HEK293 (cell line): Measurements from ENCODE around the gene L3HYPDH.

ENCODE experiments used
- BCL11A ChIP-seq: fragments of 450-650 bp; formaldehyde crosslinking; IDR thresholded peaks from 2 replicates; pipeline ENCODE4 v1.5.1; 2016; ENCODE audit warnings: low read depth, missing biosample characterization, missing genetic modification characterization
- GLIS2 ChIP-seq: fragments of 450-650 bp; formaldehyde crosslinking; IDR thresholded peaks from 2 replicates; pipeline ENCODE4 v1.5.1; 2016; ENCODE audit warnings: missing biosample characterization, missing genetic modification characterization
- HOXA7 ChIP-seq: sonication (generic); formaldehyde crosslinking; IDR thresholded peaks from 2 replicates; pipeline ENCODE4 v1.8.1; 2022; ENCODE audit warnings: missing genetic modification reagents, borderline replicate concordance
- KLF1 ChIP-seq: fragments of 450-650 bp; formaldehyde crosslinking; IDR thresholded peaks from 2 replicates; pipeline ENCODE4 v1.5.1; 2016; ENCODE audit warnings: missing biosample characterization, missing genetic modification characterization
- KLF9 ChIP-seq: fragments of 450-650 bp; formaldehyde crosslinking; IDR thresholded peaks from 2 replicates; pipeline ENCODE4 v1.5.1; 2016; ENCODE audit warnings: missing biosample characterization, missing genetic modification characterization, low read depth
- SP7 ChIP-seq: fragments of 450-650 bp; formaldehyde crosslinking; IDR thresholded peaks from 2 replicates; pipeline ENCODE4 v1.5.1; 2016; ENCODE audit warnings: missing biosample characterization, missing genetic modification characterization
- ZBTB17 ChIP-seq: fragments of 450-650 bp; formaldehyde crosslinking; IDR thresholded peaks from 2 replicates; pipeline ENCODE4 v1.5.1; 2016; ENCODE audit warnings: missing biosample characterization, missing genetic modification characterization
- ZEB2 ChIP-seq: fragments of 450-650 bp; formaldehyde crosslinking; IDR thresholded peaks from 2 replicates; pipeline ENCODE4 v1.5.1; 2016; ENCODE audit warnings: missing biosample characterization, missing genetic modification characterization
- ZNF184 ChIP-seq: fragments of 450-650 bp; IDR thresholded peaks from 2 replicates; pipeline ENCODE4 v1.5.1; 2018; ENCODE audit warnings: missing biosample characterization, mild to moderate bottlenecking, missing genetic modification characterization
- ZNF311 ChIP-seq: fragments of 450-650 bp; formaldehyde crosslinking; IDR thresholded peaks from 2 replicates; pipeline ENCODE4 v1.5.1; 2017; ENCODE audit warnings: missing biosample characterization, missing genetic modification characterization, borderline replicate concordance
- ZNF426 ChIP-seq: fragments of 450-650 bp; formaldehyde crosslinking; IDR thresholded peaks from 2 replicates; pipeline ENCODE4 v1.5.1; 2017; ENCODE audit warnings: missing biosample characterization, missing genetic modification characterization, mild to moderate bottlenecking, inconsistent platforms, moderate library complexity
- ZNF529 ChIP-seq: fragments of 450-650 bp; formaldehyde crosslinking; IDR thresholded peaks from 2 replicates; pipeline ENCODE4 v1.5.1; 2017; ENCODE audit warnings: missing genetic modification characterization, missing biosample characterization; ENCODE audit not compliant: insufficient replicate concordance
- ZNF560 ChIP-seq: fragments of 450-650 bp; formaldehyde crosslinking; IDR thresholded peaks from 2 replicates; pipeline ENCODE4 v1.5.1; 2017; ENCODE audit warnings: missing biosample characterization, missing genetic modification characterization, borderline replicate concordance
- ZNF561 ChIP-seq: fragments of 450-650 bp; IDR thresholded peaks from 2 replicates; pipeline ENCODE4 v1.5.1; 2018; ENCODE audit warnings: missing biosample characterization, missing genetic modification characterization, borderline replicate concordance
- ZNF571 ChIP-seq: fragments of 450-650 bp; formaldehyde crosslinking; IDR thresholded peaks from 2 replicates; pipeline ENCODE4 v1.5.0; 2017; ENCODE audit warnings: missing biosample characterization, missing genetic modification characterization
- ZNF585B ChIP-seq: fragments of 450-650 bp; formaldehyde crosslinking; IDR thresholded peaks from 2 replicates; pipeline ENCODE4 v1.5.1; 2016; ENCODE audit warnings: missing biosample characterization, missing genetic modification characterization
- ZNF624 ChIP-seq: fragments of 450-650 bp; formaldehyde crosslinking; IDR thresholded peaks from 2 replicates; pipeline ENCODE4 v1.5.1; 2017; ENCODE audit warnings: missing biosample characterization, missing genetic modification characterization
- ZNF654 ChIP-seq: fragments of 450-650 bp; formaldehyde crosslinking; IDR thresholded peaks from 2 replicates; pipeline ENCODE4 v1.5.1; 2016; ENCODE audit warnings: low read depth, missing biosample characterization, missing genetic modification characterization
- ZNF777 ChIP-seq: fragments of 450-650 bp; formaldehyde crosslinking; IDR thresholded peaks from 2 replicates; pipeline ENCODE4 v1.5.1; 2017; ENCODE audit warnings: missing biosample characterization, missing genetic modification characterization, borderline replicate concordance
- ZNF785 ChIP-seq: fragments of 450-650 bp; formaldehyde crosslinking; IDR thresholded peaks from 2 replicates; pipeline ENCODE4 v1.5.1; 2016; ENCODE audit warnings: missing biosample characterization, missing genetic modification characterization
- ZNF791 ChIP-seq: fragments of 450-650 bp; formaldehyde crosslinking; IDR thresholded peaks from 2 replicates; pipeline ENCODE4 v1.5.1; 2016; ENCODE audit warnings: missing biosample characterization, missing genetic modification characterization
- ZNF843 ChIP-seq: fragments of 450-650 bp; formaldehyde crosslinking; IDR thresholded peaks from 2 replicates; pipeline ENCODE4 v1.5.1; 2016; ENCODE audit warnings: missing biosample characterization, missing genetic modification characterization
- TF ChIP-seq, protein P1 (sequence below): fragments of 450-650 bp; formaldehyde crosslinking; IDR thresholded peaks from 2 replicates; pipeline ENCODE4 v1.5.1; 2017; ENCODE audit warnings: missing biosample characterization, missing genetic modification characterization
- TF ChIP-seq, protein P2 (sequence below): fragments of 450-650 bp; formaldehyde crosslinking; IDR thresholded peaks from 2 replicates; pipeline ENCODE4 v1.5.1; 2016; ENCODE audit warnings: missing biosample characterization, missing genetic modification characterization
- TF ChIP-seq, protein P3 (sequence below): fragments of 450-650 bp; formaldehyde crosslinking; IDR thresholded peaks from 2 replicates; pipeline ENCODE4 v1.5.1; 2016; ENCODE audit warnings: missing biosample characterization, missing genetic modification characterization
- TF ChIP-seq, protein P4 (sequence below): fragments of 450-650 bp; formaldehyde crosslinking; IDR thresholded peaks from 2 replicates; pipeline ENCODE4 v1.5.1; 2016; ENCODE audit warnings: missing biosample characterization, missing genetic modification characterization
- TF ChIP-seq, protein P5 (sequence below): fragments of 450-650 bp; formaldehyde crosslinking; IDR thresholded peaks from 2 replicates; pipeline ENCODE4 v1.5.1; 2016; ENCODE audit warnings: missing biosample characterization, missing genetic modification characterization

The L3HYPDH gene

DNA sequence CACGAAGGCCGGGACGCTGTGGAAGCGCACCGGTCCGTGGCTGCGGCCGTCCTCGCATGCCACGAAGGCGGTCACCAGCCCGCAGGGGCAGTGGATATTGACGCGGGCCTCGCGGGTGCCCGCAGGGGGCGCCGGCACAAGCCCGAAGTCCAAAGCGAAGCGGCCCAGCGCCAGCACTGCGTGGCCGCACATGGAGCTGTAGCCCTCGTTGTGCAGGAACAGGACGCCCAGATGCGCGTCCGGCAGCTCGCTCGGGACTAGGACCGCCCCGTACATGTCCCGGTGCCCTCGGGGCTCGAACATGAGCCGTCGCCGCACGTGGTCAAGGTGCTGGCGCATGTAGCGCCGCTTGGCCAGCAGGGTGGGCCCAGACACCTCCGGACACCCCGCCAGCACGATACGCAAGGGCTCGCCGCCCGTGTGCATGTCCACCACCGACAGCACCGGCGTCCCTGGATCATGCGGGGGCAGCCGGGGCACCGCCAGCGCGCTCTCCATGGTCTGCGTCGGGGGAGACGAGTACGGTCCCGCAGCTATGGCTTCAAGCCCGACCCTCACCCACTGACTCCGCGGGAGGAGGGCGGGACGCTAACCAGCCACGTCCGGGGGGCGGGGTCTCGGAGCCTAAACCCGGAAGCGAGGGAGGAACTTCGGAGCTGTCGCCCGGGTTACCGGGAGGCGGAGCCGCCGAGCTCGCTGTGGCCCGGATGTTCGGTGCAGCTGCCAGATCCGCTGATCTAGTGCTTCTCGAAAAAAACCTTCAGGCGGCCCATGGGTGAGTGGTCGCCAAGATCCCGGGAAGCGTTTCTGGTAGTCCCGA, at the start of gene L3HYPDH, which contains the start of gene JKAMP (continued):
- TF ChIP-seq GLIS2 (tag by site-specific recombination) (peak; percentile 92), ZNF560 (tag by site-specific recombination) (no peak), ZNF426 (tag by site-specific recombination) (no peak), SP7 (peak; percentile 79), ZNF529 (tag by site-specific recombination) (no peak), ZNF311 (tag by site-specific recombination) (no peak), BCL11A (tag by site-specific recombination) (no peak), ZBTB17 (peak; percentile 77), ZNF654 (tag by site-specific recombination) (no peak), ZEB2 (tag by site-specific recombination) (peak; percentile 46), ZNF791 (tag by site-specific recombination) (no peak), ZNF585B (tag by site-specific recombination) (no peak), ZNF785 (tag by site-specific recombination) (0 out of 2 replicates have a peak, but pooled peaks have one; percentile 27), ZNF184 (no peak), KLF9 (tag by site-specific recombination) (peak; percentile 85), ZNF571 (tag by site-specific recombination) (no peak), HOXA7 (CRISPR knock-in tag) (no peak), ZNF777 (tag by site-specific recombination) (peak; percentile 92; the same call in 1 of the 2 replicates), ZNF624 (no peak), ZNF843 (tag by site-specific recombination) (peak; percentile 52; the same call in 1 of the 2 replicates), ZNF561 (tag by site-specific recombination) (no peak), KLF1 (tag by site-specific recombination) (no peak; the same call in none of the 2 replicates)
- TF ChIP-seq, protein P1, sequence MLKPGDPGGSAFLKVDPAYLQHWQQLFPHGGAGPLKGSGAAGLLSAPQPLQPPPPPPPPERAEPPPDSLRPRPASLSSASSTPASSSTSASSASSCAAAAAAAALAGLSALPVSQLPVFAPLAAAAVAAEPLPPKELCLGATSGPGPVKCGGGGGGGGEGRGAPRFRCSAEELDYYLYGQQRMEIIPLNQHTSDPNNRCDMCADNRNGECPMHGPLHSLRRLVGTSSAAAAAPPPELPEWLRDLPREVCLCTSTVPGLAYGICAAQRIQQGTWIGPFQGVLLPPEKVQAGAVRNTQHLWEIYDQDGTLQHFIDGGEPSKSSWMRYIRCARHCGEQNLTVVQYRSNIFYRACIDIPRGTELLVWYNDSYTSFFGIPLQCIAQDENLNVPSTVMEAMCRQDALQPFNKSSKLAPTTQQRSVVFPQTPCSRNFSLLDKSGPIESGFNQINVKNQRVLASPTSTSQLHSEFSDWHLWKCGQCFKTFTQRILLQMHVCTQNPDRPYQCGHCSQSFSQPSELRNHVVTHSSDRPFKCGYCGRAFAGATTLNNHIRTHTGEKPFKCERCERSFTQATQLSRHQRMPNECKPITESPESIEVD, result no peak
- TF ChIP-seq, protein P2, sequence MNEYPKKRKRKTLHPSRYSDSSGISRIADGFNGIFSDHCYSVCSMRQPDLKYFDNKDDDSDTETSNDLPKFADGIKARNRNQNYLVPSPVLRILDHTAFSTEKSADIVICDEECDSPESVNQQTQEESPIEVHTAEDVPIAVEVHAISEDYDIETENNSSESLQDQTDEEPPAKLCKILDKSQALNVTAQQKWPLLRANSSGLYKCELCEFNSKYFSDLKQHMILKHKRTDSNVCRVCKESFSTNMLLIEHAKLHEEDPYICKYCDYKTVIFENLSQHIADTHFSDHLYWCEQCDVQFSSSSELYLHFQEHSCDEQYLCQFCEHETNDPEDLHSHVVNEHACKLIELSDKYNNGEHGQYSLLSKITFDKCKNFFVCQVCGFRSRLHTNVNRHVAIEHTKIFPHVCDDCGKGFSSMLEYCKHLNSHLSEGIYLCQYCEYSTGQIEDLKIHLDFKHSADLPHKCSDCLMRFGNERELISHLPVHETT (tag by site-specific recombination), result no peak
- TF ChIP-seq, protein P3, sequence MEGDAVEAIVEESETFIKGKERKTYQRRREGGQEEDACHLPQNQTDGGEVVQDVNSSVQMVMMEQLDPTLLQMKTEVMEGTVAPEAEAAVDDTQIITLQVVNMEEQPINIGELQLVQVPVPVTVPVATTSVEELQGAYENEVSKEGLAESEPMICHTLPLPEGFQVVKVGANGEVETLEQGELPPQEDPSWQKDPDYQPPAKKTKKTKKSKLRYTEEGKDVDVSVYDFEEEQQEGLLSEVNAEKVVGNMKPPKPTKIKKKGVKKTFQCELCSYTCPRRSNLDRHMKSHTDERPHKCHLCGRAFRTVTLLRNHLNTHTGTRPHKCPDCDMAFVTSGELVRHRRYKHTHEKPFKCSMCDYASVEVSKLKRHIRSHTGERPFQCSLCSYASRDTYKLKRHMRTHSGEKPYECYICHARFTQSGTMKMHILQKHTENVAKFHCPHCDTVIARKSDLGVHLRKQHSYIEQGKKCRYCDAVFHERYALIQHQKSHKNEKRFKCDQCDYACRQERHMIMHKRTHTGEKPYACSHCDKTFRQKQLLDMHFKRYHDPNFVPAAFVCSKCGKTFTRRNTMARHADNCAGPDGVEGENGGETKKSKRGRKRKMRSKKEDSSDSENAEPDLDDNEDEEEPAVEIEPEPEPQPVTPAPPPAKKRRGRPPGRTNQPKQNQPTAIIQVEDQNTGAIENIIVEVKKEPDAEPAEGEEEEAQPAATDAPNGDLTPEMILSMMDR (tag by site-specific recombination), result peak; percentile 95
- TF ChIP-seq, protein P4, sequence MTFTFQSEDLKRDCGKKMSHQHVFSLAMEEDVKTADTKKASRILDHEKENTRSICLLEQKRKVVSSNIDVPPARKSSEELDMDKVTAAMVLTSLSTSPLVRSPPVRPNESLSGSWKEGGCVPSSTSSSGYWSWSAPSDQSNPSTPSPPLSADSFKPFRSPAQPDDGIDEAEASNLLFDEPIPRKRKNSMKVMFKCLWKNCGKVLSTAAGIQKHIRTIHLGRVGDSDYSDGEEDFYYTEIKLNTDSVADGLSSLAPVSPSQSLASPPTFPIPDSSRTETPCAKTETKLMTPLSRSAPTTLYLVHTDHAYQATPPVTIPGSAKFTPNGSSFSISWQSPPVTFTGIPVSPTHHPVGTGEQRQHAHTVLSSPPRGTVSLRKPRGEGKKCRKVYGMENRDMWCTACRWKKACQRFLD, result no peak; the same call in 1 of the 2 replicates
- TF ChIP-seq, protein P5, sequence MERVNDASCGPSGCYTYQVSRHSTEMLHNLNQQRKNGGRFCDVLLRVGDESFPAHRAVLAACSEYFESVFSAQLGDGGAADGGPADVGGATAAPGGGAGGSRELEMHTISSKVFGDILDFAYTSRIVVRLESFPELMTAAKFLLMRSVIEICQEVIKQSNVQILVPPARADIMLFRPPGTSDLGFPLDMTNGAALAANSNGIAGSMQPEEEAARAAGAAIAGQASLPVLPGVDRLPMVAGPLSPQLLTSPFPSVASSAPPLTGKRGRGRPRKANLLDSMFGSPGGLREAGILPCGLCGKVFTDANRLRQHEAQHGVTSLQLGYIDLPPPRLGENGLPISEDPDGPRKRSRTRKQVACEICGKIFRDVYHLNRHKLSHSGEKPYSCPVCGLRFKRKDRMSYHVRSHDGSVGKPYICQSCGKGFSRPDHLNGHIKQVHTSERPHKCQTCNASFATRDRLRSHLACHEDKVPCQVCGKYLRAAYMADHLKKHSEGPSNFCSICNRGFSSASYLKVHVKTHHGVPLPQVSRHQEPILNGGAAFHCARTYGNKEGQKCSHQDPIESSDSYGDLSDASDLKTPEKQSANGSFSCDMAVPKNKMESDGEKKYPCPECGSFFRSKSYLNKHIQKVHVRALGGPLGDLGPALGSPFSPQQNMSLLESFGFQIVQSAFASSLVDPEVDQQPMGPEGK (tag by site-specific recombination), result peak; percentile 75
